Measurements from ENCODE around the gene PDS5B.

Gene PDS5B

DNA sequence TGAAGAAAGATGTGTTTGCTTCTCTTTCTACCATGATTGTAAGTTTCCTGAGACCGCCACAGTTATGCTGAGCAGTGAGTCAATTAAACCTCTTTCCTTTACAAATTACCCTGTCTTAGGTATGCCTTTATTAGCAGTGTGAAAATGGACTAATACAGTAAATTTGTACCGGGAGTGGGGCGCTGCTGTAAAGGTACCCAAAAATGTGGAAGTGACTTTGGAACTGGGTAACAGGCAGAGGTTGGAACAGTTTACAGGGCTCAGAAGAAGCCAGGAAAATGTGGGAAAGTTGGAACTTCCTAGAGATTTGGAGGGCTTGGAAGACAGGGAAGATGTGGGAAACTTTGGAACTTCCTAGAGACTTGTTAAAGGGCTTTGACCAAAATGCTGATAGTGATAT is 9.2 kb upstream of the PDS5B start:
- no peaks in the 10 kb centered on the region for H3K36me3 ChIP-seq
- TF ChIP-seq, protein P1, sequence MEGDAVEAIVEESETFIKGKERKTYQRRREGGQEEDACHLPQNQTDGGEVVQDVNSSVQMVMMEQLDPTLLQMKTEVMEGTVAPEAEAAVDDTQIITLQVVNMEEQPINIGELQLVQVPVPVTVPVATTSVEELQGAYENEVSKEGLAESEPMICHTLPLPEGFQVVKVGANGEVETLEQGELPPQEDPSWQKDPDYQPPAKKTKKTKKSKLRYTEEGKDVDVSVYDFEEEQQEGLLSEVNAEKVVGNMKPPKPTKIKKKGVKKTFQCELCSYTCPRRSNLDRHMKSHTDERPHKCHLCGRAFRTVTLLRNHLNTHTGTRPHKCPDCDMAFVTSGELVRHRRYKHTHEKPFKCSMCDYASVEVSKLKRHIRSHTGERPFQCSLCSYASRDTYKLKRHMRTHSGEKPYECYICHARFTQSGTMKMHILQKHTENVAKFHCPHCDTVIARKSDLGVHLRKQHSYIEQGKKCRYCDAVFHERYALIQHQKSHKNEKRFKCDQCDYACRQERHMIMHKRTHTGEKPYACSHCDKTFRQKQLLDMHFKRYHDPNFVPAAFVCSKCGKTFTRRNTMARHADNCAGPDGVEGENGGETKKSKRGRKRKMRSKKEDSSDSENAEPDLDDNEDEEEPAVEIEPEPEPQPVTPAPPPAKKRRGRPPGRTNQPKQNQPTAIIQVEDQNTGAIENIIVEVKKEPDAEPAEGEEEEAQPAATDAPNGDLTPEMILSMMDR (IDR thresholded peaks at IDR 0.05): no peak
- H3K9me3 ChIP-seq: no peaks in the 10 kb centered on the region
- H3K27me3 ChIP-seq: no peaks in the 10 kb centered on the region
- no peak overlapping the region for H3K4me3 ChIP-seq (ENCODE audit: low read depth in 1 of 2, low read length in 1 of 2)
- H3K27ac ChIP-seq: no peak overlapping the region
- H3K4me1 ChIP-seq (ENCODE audit: control insufficient read depth in 1 of 2, insufficient read depth in 1 of 2, low read depth in 1 of 2, low read length in 1 of 2): no peaks in the 10 kb centered on the region

DNA sequence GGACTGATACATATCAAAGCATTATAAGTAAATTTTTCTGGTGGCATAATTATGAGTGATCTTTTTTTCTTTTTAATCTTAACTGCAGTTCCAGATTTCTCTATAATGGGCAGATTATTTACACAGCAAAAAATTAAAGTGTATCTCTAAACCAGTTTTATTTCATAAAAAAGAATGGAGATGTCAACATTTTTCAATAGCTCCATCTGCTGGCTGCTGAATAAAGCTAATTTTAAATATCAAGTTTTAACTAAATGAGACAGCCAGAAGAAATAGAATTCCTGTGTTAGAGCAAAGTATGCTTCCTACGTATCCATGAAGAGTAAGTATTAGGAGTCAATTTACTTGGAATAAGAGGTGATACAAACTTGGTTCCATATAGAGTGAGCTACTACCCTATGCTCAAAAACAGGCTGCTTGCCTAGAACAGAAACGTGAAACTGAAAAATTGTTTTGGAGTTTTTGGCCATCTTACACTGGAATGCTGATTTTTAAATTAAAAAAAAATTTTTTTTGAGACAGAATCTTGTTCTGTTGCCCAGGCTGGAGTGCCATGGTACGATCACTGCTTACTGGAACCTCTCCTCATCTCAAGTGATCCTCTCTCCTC is 5.0 kb upstream of the PDS5B start:
- Histone ChIP-seq H3K27ac (no peak overlapping the region), H3K27me3 (peaks cover 6% of the 10 kb centered on the region), H3K36me3 (no peaks in the 10 kb centered on the region), H3K4me1 (ENCODE audit: control insufficient read depth in 1 of 2, insufficient read depth in 1 of 2, low read depth in 1 of 2, low read length in 1 of 2) (peaks cover 10% of the 10 kb centered on the region in 2 experiments), H3K9me3 (no peaks in the 10 kb centered on the region), H3K4me3 (ENCODE audit: low read depth in 1 of 2, low read length in 1 of 2) (no peak overlapping the region)
- TF ChIP-seq, protein P1 (IDR thresholded peaks at IDR 0.05): no peak

DNA sequence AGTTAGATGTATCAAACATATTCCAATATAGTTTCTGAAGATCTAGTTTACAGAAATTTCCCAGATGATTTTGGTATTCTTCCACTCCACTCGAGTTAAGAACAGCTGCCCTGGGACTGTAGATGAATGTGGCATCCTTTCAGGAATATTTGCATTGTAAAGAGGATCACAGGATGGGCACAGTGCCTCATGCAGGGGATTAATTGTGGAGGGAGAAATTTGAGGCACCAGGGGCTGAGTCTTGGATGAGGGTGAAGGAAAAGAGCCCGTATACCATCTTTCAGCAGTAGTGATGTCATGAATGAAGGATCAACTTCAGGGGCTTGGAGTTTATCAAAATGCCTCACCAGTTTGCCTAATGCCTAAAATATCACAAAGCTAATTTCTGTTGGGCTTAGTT is 4.0 kb upstream of the PDS5B start:
- H3K27me3 ChIP-seq: peaks cover 6% of the 10 kb centered on the region
- no peak overlapping the region for H3K27ac ChIP-seq
- H3K36me3 ChIP-seq: no peaks in the 10 kb centered on the region
- no peaks in the 10 kb centered on the region for H3K9me3 ChIP-seq
- no peak overlapping the region for H3K4me3 ChIP-seq (ENCODE audit: low read depth in 1 of 2, low read length in 1 of 2)
- TF ChIP-seq, protein P1 (IDR thresholded peaks at IDR 0.05): no peak
- peaks cover 10% of the 10 kb centered on the region in 2 experiments for H3K4me1 ChIP-seq (ENCODE audit: control insufficient read depth in 1 of 2, insufficient read depth in 1 of 2, low read depth in 1 of 2, low read length in 1 of 2)

DNA sequence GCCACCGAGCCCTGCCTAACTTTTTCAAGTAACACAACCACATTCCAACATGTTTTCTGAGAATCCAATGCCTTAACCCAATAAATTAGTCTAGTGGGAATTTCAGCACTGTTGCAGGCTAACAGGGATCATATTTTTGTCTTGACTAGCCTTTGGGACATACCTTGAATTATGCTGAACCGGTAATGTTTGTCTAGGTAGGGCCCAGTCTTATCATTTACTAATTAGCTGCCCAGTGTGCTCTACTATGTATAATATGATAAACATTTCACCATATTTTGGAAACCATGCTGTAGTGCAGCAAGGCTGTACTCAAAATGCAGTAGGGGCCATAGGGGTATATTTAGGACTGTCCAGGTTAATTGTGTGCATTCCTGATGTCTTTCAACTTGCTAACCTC is 3.3 kb upstream of the PDS5B start:
- Histone ChIP-seq H3K4me3 (ENCODE audit: low read depth in 1 of 2, low read length in 1 of 2) (no peak overlapping the region), H3K4me1 (ENCODE audit: control insufficient read depth in 1 of 2, insufficient read depth in 1 of 2, low read depth in 1 of 2, low read length in 1 of 2) (peaks cover 15 to 17% of the 10 kb centered on the region in 2 experiments), H3K27ac (no peak overlapping the region), H3K27me3 (peaks cover 6% of the 10 kb centered on the region), H3K36me3 (no peaks in the 10 kb centered on the region), H3K9me3 (no peaks in the 10 kb centered on the region)
- TF ChIP-seq, protein P1 (IDR thresholded peaks at IDR 0.05): no peak

DNA sequence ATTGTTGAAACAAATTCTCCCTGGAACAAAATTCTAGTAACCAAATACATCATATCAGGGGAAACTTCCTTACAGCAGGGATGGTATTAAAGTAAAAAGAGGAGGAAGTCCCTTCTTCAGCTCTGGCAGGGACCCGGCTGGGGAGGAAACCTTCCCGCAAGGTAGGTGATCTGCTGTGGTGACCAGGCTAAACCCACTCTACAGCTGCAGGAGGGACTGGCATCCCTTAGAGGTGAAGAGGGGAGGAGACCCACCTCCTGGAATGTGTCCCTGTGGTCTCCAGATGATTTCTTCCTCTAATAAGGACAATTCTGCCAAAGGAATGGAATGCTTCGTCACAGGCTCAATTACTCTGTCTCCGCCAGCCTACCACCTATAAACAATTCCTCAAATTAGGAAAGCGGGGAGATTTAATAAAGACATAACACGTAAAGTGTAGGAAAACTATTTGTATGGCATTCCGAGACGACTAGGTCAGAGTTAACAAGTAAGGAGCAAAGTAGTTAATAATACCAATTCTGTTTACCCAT is 637 bp upstream of the PDS5B start:
- H3K4me3 ChIP-seq (ENCODE audit: low read depth in 1 of 2, low read length in 1 of 2): peak overlapping the region; percentile 68 to 73
- H3K27me3 ChIP-seq: peaks cover 6% of the 10 kb centered on the region
- TF ChIP-seq, protein P1 (IDR thresholded peaks at IDR 0.05): no peak

More for the DNA sequence above, 637 bp upstream of the PDS5B start:
- no peaks in the 10 kb centered on the region for H3K9me3 ChIP-seq
- peaks cover 22% of the 10 kb centered on the region in 2 experiments for H3K4me1 ChIP-seq (ENCODE audit: control insufficient read depth in 1 of 2, insufficient read depth in 1 of 2, low read depth in 1 of 2, low read length in 1 of 2)
- no peaks in the 10 kb centered on the region for H3K36me3 ChIP-seq
- H3K27ac ChIP-seq: peak overlapping the region; percentile 88

Data from neutrophil (primary cell).